Stimulated activated CD8-positive, alpha-beta memory T cell treated with anti-CD3 and anti-CD28 coated beads, Interleukin-7, amount 100 ng/mL, for 1 hour (primary cell): ENCODE measurements around the gene PTN.
"Not testable (repeated sequence)": the region's sequence is repeated elsewhere in the genome, so short reads cannot be mapped to it uniquely, and the experiment has no call there.

Experiments used
- DNase-seq, 2 donors: peaks; one replicate each; pipeline ENCODE4 v3.0.0-alpha.2; 2020; ENCODE audit warnings: low read depth in 2 of 2

PTN gene

DNA sequence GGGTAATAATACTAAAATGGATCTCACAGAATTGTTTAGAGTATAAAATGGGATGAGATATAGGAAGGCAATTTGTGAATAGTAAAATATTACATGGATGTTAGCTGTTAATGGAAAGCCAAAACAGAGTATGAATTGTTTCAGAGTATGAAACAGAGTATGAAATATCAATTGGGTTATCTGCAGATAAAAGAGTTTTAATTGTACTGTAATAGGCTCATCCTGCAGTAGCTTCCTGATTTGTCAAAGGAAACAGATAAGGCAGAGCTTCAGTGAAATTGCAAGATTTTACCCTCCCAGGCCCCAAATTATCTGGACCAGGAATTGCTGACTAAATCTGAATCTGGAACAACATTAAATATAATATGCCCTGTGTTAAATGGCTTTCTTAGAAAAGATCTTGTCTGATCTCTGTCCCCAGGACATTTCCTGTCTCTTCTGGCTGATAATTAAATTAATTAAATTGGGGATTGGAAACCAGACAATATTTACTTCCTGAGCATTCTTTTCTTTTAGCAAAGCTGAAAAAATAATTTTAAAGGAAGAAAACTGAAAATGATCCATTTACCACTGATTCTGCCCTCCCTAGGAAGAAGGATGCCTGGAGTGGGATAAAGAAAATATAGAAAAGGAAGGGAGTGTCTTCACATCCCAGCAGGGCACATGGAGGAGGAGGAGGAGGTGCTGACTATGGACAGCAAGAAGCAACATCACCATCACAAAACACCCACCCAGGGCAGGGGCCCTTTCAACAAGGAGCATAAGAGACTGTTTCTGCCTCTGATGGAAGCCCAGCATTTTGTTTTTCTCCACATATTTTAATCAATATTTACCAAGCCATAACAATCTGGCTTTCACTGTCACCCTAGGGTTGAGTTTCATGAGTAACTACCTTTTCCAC, 18.5 kb downstream of the PTN start:
- no peak for DNase-seq

DNA sequence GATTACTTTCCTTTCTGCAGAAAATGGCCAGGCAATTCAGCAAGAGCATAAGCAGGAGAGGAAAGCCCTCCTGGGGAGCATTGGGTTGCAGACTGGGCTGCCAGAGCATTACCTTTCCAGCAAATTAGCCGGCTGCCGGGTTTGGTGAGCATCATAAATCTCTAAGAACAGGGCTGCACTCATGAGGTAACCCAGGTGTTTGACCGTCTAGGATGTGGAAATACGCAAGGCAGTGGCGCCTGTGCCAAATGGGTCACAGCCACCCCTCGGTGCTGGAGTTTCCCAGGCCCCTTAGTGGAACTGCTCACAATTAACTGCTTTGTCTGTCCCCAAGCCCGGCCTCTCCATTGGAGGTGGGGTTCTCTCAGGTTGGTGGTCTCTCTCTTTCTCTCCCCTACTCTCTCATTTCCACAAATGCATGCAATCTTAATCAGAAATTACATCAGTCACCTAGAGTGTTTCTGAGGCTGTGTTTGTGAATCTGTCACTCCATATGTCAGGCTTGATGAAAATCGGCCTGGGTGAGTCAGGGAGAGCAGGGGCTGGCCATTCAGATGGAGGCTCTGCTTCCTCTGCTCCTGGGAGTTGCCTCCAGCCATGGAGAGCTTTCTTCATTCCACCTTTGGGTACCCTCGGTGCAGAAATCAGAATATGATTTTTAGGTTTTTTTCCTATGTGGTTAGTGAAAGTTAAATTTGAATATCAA, 26.7 kb downstream of the PTN start:
- no peak for DNase-seq

DNA sequence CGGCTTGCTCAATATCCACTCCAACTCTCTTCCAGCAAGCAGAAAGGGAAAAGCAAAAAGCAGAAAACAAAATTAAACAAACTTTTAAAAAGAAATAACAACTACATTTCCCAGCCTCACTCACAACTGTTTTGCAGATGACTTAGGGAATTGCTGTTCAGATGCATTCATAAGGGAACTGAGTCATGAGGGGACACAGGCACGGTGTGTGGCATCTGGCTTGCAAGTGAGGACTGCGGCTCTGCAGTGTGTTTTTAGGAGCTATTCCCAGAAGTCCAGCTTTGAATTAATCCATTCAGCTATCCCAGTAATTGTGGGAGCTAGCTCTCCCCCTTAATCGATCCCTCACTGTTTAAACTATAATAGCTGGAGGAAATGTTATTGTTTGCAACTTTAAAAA, 30.3 kb downstream of the PTN start:
- no peak for DNase-seq

DNA sequence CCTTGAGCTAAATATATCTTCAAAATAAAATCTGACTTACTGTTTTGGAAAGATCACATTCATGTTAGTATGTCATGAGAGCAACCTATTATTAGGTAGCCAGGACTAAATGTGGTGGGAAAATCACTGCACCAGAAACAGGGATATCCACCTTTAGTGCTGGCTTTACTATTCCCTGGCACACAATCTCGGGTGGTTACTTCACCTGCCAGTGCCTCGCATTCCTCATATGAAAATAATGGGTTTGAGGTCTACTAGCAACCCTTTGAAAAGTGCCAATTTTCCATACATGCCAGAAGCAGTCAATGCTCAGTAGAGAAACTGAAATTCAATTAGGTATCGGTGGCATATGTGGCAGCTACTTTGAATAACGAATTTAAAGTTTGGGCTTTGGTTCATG, 36.8 kb downstream of the PTN start:
- no peak for DNase-seq

DNA sequence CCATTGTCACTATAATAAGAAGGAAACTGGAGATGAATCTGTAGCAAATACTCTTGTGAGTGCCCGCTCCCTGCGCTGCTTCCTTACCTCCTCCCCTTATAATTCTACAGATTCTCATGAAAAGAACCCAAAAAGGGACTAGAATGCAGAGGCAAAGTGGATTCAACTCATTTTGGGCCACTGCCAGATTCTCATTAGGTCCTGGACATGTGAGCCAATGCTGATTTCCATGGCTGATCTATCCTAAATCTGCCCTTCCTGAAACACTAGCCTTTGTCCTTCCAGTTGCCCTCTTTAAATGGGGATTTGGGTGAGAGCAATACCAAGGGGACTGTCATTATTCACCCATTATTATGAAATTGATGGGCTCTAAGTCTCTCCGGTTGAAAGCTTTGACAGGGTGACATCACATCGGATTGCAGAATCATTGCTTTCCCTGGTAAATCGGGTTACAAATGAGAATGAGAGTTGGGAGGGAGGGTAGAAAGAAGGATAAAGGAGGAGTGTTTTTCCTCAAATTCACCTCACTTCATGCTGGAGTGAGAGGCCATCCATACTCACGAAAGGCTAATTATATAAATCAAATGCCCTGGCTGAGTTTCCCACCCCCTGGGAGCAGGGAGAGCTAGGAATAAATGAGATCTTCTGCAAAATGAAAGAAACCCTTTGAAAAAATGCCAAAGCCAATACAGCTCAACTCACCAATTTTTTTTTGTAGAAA, 37.5 kb downstream of the PTN start:
- no peak for DNase-seq

DNA sequence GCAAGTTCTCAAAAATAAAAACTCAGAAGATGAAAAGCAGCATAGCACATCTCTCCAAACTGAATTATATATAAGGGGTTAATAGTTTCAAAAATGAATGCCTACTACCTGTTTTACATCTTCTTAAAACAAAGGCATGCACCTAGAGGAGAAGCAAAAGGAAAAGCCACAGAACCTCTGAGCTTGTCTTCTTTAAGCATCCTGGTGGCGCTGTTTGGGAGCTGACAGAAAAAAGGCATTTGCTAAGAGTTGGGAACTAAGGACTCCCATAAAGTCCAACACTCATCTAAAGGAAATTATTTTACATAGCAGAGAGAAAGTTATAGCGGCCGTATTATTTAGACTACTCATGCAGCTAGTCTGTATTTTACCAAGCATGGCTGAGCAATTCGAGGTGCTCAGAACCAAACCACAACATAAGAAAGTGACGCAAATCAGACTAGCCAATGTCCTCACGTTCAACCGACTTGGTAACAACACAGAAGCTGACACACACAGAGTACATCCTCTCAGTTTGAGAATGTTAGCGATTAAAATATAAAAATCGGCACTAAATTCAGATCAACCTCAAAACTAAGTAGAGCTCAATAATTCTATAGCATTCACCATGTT, 38.8 kb downstream of the PTN start:
- DNase-seq = no peak

DNA sequence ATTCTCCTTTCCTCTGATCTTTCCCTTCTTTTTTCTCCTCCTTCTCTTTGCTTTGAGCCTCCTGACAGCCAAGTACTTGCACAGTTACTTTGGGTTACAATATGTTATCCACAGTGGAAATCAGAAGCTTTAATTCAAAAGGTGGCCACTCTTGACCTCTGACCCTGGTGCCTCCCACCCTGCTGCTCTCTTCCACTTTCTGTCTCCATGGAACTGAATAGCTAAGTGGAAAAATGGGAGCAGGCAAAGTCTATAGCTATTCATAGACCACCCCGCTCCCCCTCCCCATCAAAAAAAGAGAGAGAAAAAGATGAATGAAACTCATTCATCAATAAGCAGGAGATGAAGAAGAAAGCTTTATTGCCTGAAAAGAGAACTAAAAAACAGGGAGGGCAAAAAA, 39.4 kb downstream of the PTN start:
- no peak for DNase-seq

DNA sequence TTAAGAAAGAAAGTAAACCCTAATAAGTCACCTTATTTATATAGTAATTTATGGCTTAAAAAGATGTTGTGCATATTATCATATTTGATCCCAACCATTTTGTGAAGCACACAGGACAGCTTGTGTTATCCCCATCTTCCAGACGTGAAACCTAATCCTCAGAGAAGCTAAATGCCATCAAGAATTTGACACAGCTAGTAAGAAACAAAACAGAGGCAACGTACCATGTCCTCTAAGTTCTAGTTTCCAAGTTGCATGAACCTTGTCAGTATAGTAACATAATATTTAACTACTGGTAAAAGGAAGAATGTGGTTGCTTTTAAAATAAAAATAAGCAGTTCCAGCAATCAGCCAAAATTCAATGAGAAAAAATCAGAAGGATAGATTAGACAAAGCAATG, 41.5 kb downstream of the PTN start:
- DNase-seq = no peak

DNA sequence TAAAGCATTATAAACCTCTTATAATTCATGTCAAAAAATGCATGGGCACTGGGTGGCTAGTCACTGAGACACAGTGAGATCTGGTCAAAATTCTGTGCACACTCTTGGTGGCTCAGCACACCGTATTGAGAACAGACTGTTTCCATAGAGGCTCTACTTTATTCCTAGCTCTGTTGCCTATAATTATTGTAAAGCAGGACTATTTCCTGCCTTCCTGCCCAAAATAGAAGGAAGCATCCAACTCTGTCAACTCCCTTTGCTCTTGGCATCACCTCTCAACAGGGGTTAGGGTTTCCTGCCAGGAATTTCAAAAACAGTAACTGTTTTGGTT, 45.1 kb downstream of the PTN start:
- DNase-seq = no peak

DNA sequence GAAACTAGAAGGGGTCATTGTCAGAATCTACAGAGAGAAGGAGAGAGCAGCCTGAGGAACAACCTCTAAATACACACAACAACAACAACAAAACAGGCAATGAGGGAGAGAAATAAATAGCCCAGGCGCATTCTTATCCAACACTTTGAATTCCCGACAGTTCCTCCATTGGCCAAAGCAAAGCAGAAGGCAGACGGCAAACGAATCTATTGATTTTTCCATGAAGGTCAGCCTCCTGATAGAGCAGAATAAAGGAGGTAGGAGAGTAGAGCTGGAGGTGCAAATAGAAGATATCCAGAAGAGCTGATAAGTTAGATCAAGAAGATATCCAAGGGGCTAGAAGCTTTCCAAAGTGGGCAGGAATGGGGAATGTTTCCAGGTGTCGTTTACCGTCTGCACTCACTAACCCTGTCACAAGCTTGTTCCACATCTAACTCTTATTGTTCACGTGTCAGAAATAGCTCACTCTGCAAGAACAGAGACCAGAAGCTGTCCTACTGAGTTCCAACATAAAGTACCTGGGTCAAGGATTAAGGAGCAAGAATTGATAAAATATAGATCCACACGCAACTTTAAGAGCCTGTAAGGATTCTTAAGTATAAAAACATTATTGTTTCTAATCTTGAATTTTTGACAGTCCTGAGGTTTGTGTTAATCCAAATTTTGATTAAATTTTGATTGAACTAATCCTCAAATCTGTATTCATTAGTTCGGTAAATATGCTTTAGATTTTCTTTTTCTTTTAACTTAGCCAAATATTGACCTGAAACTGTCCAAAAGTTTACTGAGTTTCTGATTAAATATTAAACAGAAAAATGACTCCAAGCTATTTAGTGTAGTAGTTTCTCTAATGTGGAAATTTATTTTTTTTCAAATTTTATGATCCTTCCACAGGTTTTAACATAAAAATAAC, 45.7 kb downstream of the PTN start:
- no peak for DNase-seq

DNA sequence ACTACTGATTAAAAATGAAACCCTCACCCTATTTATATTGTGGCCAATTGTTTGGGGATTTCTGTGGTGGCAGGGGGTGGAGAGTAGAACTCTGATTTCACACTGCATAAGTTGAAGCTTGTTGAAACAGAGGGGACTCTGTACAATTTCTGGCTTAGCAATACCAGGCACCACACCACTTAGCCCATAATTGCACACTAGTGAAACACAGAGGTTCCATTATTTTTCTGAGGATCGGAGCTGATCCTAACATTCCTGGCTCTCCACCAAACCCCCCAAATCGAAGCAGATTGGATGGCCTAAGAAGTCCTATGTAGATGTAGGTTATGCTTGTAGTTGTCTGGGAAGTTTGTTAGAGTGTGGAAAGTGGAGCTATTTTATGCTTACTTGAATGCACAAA, 47.0 kb downstream of the PTN start:
- DNase-seq = no peak

DNA sequence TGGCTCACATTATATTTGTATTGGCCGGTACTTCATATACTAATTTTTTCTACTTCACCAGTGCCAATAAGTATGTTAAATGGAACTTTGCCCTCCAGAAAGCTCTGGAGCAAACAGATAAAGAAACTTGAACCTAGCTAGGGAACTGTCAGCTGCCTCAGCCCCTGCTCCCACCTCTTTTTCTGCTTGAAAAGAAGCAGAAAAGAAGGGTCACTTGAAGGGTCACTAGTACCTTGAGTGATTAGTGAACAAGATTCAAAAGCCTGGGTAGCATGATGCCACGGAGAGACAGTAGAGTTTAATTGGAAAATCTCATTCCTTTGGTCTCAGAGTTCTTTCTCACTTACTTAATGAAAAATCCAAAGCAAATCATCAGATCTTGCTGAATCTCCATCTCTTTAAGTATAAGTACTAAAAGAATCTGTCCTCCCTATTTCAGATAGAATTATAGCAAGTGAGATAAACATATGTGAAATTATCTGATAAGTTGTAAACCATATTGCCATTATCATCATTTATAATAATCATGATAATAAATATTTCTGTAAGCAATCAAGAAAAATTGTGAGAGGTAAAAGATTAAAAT, 47.7 kb downstream of the PTN start:
- DNase-seq = no peak

DNA sequence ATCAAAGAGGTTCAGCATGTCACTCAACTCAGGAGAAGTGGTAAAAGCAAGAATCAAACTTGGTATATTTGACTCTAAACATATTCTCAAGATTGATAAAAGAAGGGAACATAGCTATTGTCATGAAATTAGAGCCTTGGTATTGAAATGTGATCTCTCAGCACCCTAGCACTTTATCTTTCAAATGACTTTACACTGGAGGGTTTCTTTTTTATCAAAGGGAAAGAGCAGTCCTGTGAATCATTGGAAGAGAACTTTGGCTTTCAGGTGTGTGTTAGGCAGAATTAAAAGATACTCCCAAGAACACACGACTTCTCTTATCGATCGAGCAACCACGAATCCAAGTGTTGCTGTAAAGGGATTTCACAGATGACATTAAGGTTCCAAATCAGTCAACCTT, 54.4 kb downstream of the PTN start:
- no peak for DNase-seq

DNA sequence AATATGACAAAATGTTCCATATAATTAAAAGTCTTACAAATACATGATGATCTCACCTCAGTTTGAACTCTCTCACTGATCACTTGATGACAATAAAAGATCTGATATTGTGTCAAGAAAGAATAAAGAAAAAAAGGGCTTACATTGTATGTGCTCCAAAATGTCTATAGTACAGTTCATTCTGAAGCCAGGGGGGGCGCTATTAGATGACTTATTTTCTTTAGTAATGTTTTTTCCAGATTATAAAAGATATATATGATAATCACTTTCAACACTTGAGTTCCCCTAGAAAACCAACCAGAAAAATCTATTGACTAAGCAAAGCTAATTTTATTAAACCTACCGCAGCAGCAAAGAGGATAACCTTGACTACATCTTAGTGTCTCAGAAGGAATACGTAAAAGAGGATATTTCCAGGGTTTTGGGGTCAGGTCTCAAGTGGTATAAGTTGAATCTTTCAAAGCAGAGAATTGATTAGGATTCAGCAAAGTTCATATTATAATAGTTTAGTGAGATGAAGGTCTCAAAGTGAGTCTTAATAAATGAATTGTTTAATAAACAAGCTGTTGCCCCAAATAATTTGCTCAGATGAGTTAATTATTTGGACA, 55.8 kb downstream of the PTN start:
- DNase-seq = no peak

DNA sequence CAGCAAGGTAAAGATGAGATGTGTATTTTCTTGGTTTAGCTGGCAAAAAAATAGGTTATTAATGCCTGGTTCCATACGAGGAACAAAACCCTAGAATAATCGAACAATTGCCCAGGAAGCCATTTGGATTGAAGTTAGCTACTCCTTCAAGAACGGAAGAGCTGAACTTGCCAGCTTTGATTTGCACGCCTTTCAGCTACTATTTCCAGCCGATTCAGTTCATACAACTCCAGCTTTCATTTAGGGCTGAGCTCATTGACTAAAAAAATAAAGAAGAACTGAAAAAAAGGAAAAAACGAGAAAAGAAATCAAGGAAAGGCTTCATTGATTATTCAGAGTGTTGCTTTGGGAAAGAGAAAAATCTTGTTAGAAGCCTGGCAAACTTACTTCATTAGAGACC, 60.4 kb downstream of the PTN start:
- no peak for DNase-seq

DNA sequence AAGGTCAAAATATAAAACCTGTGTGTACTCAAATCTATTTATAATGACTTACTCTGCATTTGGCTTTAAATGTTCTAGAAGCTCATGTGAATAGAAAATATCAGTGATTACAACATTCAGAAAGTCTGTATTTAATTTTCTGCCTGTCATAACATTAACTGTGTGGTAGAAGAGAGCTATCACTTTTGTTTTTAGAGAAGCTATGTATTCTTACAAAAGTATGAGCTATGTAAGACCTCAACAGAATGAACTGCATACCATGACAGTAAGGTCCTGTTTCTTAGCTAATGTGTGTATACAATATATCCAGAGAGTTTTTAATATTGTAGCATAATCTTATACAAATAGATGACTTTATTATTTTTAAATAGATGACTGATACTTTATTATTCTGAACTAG, 61.5 kb downstream of the PTN start:
- no peak for DNase-seq

DNA sequence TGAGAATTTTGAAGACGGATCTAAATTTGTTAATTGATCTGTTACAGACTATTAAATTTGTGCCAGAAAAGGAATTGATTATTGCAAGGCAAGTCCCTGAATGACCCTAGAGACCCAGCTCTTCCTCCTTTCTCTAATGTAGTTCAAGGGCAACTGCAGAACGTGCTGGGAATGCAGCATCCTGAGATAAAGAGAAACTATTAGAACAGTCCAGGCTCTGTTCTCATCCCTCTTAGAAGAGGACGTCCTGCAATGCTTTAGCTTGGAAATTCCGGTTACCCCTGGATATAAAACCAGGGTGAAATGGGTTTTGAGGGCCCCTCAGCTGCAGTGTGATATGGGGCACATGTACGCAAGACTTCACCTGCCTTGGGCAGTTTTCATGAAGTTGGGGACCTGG, 67.3 kb downstream of the PTN start:
- DNase-seq = no peak

DNA sequence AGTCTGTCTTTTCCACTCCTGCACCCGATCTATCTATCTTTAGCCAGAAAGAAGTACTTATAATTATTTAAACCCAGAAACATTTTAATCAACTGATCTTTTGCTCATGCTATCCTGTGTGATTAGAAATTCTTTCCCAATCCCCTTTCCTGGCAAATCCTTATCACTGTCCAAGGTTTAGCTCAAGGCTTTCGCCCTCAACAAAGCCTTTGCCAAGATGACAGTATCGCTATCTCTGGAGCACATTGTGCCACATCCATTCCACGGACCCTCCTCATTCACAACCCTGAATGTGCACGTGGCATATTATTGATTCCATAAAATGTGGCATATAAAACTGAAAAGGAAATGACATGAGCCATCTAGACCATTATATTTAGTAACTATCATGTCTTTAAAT, 71.3 kb downstream of the PTN start:
- no peak for DNase-seq

DNA sequence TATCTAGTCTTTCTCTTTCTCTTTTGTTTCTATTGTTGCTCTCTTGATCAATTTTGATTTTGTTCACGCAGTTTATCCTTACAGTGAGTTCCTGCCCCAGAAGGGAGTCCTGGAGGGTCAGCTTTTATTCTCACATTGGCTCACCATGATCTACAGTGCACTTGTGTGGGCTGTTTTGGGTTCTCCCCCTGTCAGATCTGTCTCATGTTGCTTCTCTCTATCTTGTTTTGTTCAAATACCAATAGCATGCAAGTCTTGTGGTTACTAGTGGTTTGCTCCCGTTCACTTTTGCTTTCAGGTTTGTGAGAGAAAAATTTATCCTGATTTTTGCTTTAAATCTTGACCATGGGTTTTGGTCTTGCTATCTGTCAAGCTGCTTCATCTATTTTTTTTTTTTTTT, 74.3 kb downstream of the PTN start:
- DNase-seq = no peak

DNA sequence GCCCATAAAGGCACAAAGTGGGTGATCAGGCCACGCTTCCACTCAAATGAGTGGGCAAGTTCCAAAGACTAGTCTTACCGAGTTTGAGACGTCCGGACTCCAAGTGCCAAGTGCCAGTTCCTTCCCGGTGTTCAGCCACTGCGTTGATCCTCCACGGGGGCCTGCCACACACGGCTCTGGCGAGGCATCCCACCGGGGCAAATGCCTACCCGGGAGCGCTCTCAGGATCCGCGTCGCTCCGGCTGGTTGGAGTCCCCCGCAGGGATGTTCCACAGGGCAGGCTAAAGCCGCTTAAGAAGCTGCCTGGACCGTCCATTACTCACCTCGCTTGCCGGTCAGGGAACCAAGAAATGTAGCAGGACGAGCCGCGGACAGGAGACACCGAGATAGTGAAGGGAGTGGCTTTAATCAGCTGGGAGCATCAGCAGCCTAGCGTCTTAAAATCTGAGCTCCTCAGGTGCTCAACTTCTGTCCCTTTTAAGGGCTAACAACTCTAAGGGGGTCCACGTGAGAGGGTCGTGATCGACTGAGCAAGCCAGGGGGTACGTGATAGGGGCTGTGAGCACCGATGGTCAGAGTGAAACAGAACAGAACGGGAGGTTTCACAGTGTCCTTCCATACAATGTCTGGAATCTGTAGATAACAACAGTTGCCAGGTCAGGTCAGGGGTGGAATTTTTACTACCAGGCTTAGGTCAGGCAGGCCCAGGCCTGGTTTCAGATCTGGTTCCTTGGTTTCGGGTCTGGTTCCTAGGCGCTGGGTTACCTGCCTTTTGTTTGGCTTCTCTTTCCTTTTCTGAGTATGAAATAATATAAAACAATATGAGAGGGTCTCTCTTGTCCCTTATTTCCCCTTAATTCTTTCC, 75.3 kb downstream of the PTN start:
- DNase-seq = not testable (repeated sequence)
